OCI-M2 (cell line): ENCODE results near the gene NCAPH2.
"Not testable (repeated sequence)": the region's sequence is repeated elsewhere in the genome, so short reads cannot be mapped to it uniquely, and the experiment has no call there.

Experiments used
- DNase-seq: peaks from one replicate; lab custom pipeline; 2025; ENCODE audit not compliant: unreplicated experiment; lab: John Stamatoyannopoulos, UW

Gene NCAPH2

DNA sequence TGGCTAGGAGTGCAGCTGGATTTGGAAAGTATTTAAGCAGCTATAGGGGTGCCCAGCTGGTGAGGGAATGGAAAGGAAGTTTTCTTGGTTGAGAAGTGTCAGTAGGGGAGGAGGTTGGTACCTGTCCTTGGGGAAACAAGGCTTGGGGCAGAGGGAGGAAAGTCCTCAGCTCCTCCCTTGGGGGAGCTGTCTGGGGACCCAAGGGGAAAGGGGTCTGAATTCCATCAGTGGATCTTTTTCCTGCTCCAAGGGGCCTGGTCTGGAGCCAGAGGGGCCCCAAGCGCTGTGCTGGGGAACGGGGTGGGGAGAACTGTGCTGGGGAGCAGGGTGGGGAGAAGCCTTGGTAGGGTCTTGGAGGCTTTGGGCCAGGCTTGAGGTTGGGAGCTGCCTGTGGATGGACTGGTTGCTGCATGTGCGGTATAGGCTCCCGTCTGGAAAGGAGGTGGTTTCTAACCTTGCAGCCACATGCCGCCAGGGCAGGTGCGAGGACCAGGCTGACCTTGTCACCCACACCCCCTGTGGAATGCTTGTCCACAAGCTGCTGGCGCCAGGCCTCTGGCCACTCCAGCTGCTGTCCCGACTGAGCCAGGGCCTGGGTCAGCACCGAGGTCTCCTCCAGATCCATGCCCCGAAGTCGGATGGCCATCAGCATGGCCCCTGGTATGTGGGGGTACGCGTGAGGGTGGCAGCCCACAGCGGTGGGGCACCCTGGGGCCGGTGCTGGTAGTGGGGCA lies 20.8 kb downstream of the NCAPH2 start:
- DNase-seq = no peak

DNA sequence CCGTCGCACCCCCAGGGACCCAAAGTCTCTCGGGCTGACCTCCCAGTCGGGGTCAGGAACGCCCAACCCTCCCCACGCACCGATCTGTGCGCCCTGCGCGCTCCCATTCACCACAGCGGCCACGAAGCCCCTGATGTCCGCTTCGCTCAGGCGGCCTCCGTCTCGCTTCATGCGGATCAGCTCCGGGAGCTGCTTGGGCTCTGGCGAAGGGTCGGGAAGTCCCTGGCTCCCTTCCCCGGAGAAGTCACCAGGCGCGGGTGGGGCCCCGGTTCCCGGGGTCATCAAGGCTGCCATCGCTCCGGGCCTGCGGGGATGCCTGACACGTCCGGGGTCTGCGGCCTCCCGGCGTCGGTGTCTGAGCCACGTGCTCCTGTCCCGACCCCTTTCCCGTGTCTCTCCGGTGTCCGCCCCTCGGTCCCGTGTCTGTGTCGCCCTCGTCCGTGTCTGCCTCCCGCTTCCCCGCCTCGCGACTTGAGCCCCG lies 21.4 kb downstream of the NCAPH2 start:
- DNase-seq = no peak

DNA sequence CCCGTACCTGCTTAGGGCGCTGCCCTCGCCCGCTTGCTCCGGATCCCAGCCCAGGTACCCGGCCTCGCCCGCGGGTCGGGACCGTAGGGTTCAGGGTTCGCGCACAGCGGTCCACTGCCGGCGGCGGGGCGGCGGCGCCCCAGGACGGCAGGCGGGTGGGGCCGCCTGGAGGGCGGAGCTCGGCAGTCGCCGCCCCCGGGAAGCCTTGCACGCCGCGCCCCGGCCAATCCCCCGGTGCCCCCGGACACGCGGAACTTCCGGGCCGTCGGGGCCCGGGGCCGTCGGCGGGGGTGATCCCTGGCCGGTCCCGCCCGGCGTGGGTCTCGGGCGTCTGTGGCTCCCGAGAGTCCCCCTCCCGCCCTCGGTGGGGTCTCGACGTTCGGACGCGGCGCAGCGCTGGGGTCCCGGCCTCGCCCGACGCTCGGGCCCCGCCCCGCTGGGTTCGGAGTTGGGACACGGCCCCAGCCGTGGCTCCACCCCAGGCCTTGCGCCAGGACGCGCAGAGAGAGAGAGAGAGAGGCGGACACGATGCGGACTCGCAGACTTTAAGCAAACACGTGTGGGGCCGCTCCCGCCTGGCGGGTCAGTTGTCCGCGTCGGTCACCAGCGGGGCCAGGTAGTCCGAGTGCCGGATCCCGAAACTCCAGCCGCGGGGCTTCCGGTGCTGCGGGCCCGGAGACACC lies 22.0 kb downstream of the NCAPH2 start, which contains the start of gene TYMP:
Gene TYMP (minus strand): TSS at position 116 of the 683 bp plus-strand sequence. CDS start 303 bp downstream, outside the sequence.
- DNase-seq = no peak

- no peak for DNase-seq
Observed at GRCh38 chr22:50530580-50530876, 22.5 kb downstream of the NCAPH2 start.

- no peak for DNase-seq
Observed at GRCh38 chr22:50530877-50531545, 23.0 kb downstream of the NCAPH2 start.

GRCh38 chr22:50531546-50531961 lies 23.5 kb downstream of the NCAPH2 start:
- DNase-seq = no peak

GRCh38 chr22:50531962-50532674 lies 24.1 kb downstream of the NCAPH2 start:
- no peak for DNase-seq

DNA sequence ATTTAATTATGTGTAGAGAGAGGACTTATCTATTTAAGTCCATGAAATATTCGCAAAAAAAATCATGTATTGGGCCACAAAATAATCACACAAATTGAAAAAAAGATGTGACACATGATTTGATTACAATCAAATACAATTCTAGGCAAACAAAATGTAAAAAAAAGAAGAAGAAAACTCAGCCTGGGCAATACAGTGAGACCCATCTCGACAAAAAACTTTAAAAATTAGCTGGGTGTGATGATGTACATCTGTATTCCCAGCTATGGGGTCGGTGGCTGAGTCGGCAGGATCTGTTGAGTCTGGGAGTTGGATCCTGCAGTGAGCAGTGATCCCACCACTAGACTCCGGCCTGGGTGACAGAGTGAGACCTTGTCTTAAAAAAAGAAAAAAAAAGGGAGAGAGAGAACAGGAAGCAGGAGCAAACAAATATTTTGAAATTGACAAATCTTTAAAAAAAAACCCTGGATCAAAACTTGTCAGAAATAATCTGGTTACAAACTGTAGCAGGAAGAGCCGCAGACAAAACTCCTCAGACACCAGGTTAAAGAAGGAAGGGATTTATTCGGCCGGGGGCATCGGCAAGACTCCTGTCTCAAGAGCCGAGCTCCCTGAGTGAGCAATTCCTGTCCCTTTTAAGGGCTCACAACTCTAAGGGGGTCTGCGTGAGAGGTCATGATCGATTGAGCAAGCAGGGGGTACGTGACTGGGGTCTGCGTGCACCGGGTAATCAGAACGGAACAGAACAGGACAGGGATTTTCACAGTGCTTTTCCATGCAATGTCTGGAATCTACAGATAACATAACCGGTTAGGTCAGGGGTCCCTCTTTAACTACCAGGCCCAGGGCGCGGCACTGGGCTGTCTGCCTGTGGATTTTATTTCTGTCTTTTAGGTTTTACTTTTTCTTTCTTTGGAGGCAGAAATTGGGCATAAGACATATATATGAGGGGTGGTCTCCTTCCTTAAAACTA lies 25.1 kb downstream of the NCAPH2 start:
- DNase-seq = no peak

- not testable (repeated sequence) for DNase-seq
Observed at GRCh38 chr22:50533856-50534711, 26.1 kb downstream of the NCAPH2 start.

GRCh38 chr22:50535113-50535512 lies 27.1 kb downstream of the NCAPH2 start:
- DNase-seq = no peak

DNA sequence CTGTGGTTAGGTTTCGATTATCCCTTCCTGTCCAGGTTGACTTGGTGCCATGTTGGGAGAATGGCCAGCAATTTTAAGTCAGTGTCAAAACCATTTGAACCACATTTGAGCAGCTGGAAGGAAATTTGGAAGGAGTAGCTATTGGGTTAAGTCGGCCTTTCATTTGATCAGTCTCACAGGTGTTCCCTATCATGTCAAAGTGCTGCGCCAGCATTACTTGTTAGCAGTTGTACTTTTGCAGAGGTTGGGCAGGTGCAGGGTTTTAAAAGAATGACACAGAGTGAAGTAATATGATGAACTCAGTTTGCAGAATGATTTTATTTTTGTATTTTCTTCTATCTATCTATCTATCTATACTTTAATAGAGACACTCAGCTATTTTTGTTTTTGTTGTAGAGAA lies 28.2 kb downstream of the NCAPH2 start:
- no peak for DNase-seq

- no peak for DNase-seq
Observed at GRCh38 chr22:50537765-50538164, 29.7 kb downstream of the NCAPH2 start.

- no peak for DNase-seq
Observed at GRCh38 chr22:50540381-50540780, 32.4 kb downstream of the NCAPH2 start.

- not testable (repeated sequence) for DNase-seq
Observed at GRCh38 chr22:50541667-50542026, 33.6 kb downstream of the NCAPH2 start.

GRCh38 chr22:50542416-50542927 lies 34.4 kb downstream of the NCAPH2 start:
- no peak for DNase-seq

GRCh38 chr22:50544078-50544745 lies 36.2 kb downstream of the NCAPH2 start:
- DNase-seq = no peak

DNA sequence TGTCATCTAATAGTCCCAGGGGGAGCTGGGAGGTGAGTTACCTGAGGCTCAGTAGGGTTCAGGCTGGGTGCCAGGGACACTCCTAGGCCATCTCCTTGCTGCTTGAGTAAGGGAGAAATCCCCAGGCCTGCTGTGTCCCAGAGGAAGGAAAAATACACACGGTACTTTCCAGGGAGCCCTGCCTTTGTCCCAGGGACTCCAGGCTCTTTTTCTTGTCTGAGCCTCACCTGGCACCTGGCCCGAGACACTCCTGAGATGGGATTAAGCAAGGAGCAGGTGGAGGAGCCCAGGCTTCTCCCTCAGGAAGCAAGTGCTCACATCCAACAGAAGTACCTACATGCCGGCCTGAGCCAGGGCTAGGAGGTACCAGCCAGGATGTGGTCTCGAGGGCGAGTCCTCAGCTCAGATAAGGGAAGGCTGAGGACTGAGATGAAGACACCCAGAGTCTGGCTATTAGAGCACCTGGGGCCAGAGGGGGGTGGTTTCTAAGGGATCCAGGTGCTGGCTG lies 36.8 kb downstream of the NCAPH2 start:
- no peak for DNase-seq
